Activated T-helper 2 cell treated with anti-CD3 and anti-CD28 coated beads, Interferon-gamma antibody, Interleukin-2, Interleukin-4, amounts not matched to agents 10 μg/mL and 5 μg/mL and 100 μg/mL, durations not matched to agents 14 hours and 24 hours and 36 hours (primary cell): ENCODE results near the gene DENND2A. TPM values are rescaled to one million over a fixed set of nuclear protein-coding genes. Genes with fewer than 3 reads are reported as not detected.
"Not testable (repeated sequence)": the region's sequence is repeated elsewhere in the genome, so short reads cannot be mapped to it uniquely, and the experiment has no call there.

Experiments used
- DNase-seq: peaks from one replicate; pipeline ENCODE4 v3.0.0; 2021; ENCODE audit warnings: low spot score
- H3K27ac Mint-ChIP-seq: one replicate; pipeline ENCODE4 v1.8.0; 2021; ENCODE audit warnings: mixed read lengths
- H3K27me3 Mint-ChIP-seq: one replicate; pipeline ENCODE4 v1.8.0; 2021; ENCODE audit warnings: low read depth, mixed read lengths
- H3K36me3 Mint-ChIP-seq: one replicate; pipeline ENCODE4 v1.8.0; 2021; ENCODE audit warnings: low read depth, mixed read lengths
- H3K4me1 Mint-ChIP-seq: one replicate; pipeline ENCODE4 v1.8.0; 2021; ENCODE audit warnings: low read depth, mixed read lengths
- H3K4me3 Mint-ChIP-seq: one replicate; pipeline ENCODE4 v1.8.0; 2021; ENCODE audit warnings: low read depth, mild to moderate bottlenecking, moderate library complexity, mixed read lengths
- H3K9me3 Mint-ChIP-seq: one replicate; pipeline ENCODE4 v1.8.0; 2021; ENCODE audit warnings: mixed read lengths
- intact Hi-C: fragments of 100-400 bp; cut with micrococcal nuclease; formaldehyde crosslinking; loops from one replicate; pipeline ENCODE4 v1.15.1; 2023
- total RNA-seq: library from RNA; stranded (reverse); gene quantifications from 2 replicates; pipeline ENCODE4 v1.2.3, GENCODE V29; 2022

The DENND2A gene
- total RNA-seq, 1 donor from 2014 or later: not detected

DNA sequence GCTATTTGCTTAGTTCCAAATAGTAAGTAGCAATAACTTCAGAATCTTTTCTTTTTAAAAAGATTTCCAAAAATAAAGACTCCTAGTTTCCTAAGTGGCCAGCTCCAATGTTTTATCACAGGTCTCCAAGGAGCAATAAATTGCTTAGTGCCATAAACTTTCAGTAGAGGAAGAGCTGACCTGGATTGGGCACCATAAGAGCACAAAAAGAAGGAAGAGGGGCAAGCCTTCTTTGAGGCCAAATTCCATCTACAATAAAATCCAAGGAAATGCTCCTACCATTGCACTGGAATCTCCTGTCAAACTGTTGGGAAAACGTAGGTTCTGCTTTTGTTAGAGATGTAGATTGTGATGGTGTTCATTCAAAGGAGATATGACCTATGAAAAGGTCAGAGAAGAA lies 64.0 kb downstream of the DENND2A start:
- H3K36me3 Mint-ChIP-seq: no peaks in the 10 kb centered on the region
- peaks cover 11% of the 10 kb centered on the region for H3K27me3 Mint-ChIP-seq
- DNase-seq: no peak
- H3K27ac Mint-ChIP-seq: no peak overlapping the region
- H3K4me1 Mint-ChIP-seq: no peaks in the 10 kb centered on the region
- H3K4me3 Mint-ChIP-seq: no peak overlapping the region
- H3K9me3 Mint-ChIP-seq: no peaks in the 10 kb centered on the region
- intact Hi-C loops: no loop called here

DNA sequence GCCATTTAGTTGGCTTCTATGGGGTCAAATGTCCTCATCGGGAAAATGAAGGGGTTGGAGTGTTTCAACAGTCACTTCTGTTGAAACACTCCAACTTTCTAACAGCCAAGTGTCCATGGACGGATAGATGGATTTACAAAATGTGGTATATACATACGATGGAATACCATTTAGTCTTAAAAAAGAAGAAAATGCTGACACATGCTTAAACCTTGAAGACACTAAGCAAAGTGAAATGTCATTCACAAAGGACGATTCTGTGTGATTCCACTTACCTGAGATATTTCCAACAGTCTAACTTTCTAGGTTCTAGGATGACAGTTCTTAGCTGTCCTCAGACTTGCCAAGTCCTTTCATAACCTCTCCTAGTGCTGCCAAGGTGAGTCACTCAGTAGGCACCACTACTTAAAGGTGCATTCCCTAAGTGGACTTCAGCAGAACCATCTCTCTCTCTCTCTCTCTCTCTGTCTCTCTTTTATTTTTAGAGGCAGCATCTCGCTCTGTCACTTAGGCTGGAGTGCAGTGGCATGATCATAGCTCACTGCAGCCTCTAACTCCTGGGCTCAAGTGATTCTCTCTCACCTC lies 69.0 kb downstream of the DENND2A start:
- H3K27ac Mint-ChIP-seq: no peak overlapping the region
- no peaks in the 10 kb centered on the region for H3K36me3 Mint-ChIP-seq
- peaks cover 11% of the 10 kb centered on the region for H3K27me3 Mint-ChIP-seq
- no peaks in the 10 kb centered on the region for H3K4me1 Mint-ChIP-seq
- H3K9me3 Mint-ChIP-seq: no peaks in the 10 kb centered on the region
- DNase-seq: no peak
- intact Hi-C loops: no loop called here
- H3K4me3 Mint-ChIP-seq: no peak overlapping the region

DNA sequence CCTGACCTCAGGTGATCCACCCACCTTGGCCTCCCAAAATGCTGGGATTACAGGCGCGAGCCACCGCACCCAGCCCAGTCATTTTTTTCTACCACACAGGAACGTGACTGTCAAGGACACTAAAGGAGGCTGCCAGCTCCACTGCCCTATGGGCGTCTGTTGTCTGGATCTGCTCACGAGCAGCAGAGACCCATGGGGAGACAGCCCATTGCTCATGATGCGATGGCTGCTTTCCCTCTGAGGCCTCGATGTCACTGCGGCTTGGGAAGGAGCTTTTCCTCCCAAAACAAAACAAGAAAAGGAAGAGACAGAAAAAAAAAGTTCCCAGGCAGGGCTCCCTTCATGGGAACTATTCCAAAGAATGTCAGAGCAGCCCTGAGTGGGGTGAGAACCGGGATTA lies 70.5 kb downstream of the DENND2A start:
- H3K27ac Mint-ChIP-seq: no peak overlapping the region
- no peak for DNase-seq
- intact Hi-C loops: no loop called here
- no peaks in the 10 kb centered on the region for H3K9me3 Mint-ChIP-seq
- no peak overlapping the region for H3K4me3 Mint-ChIP-seq
- peaks cover 12% of the 10 kb centered on the region for H3K27me3 Mint-ChIP-seq
- no peaks in the 10 kb centered on the region for H3K4me1 Mint-ChIP-seq
- H3K36me3 Mint-ChIP-seq: no peaks in the 10 kb centered on the region

DNA sequence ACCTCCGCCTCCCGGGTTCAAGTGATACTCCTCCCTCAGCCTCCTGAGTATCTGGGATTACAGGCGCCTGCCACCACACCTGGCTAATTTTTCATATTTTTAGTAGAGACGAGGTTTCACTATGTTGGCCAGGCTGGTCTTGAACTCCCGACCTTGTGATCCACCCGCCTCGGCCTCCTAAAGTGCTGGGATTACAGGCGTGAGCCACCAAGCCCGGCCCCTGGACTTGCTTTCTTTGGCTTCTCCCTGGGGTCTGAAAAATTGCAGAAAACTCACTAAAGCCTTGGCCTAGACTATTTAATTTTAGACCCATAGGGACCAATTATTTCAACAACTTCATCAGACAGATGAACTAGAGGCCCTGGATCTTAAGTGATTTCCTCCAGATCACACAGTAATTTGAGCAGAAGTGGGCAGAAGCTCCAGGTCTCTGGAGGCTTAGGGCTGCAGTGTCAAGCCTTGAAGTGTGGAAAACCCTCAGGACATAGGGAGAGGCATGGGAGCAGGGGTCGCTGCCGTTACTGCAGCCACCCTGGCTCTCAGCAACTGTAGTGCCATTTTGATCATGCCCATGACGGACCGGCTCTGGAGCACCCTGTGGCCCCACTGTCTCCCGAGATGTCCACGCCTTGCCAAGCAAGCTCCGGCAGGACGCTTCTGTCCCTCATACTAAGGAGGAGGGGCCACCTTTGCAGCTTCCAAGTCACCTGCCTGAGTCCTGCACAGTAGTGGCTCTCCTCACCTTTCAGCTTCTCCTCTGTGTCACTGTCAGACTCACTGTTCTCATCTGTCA lies 72.4 kb downstream of the DENND2A start:
- H3K4me3 Mint-ChIP-seq: no peak overlapping the region

DNA sequence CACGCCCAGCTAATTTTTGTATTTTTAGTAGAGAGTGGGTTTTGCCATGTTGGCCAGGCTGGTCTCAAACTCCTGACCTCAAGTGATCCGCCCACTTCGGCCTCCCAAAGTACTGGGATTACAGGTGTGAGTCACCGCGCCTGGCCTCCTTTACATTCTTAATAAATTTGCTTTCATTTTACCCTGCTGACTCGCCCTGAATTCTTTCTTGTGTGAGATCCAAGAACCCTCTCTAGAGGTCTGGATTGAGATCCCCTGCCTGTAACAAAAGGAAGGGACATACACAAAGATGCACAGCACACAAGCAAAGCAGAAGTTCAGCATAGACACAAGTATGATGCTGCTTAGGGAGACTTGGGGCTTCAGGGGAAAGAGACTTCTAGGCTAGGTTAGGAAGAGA lies 74.4 kb downstream of the DENND2A start:
- H3K4me3 Mint-ChIP-seq, H3K27ac Mint-ChIP-seq, DNase-seq, H3K27me3 Mint-ChIP-seq, H3K4me1 Mint-ChIP-seq, H3K9me3 Mint-ChIP-seq, intact Hi-C loops, H3K36me3 Mint-ChIP-seq: not testable (repeated sequence)

More for the DNA sequence above, 72.4 kb downstream of the DENND2A start:
- H3K36me3 Mint-ChIP-seq: no peaks in the 10 kb centered on the region
- H3K27ac Mint-ChIP-seq: no peak overlapping the region
- no peaks in the 10 kb centered on the region for H3K9me3 Mint-ChIP-seq
- intact Hi-C loops: no loop called here
- no peak for DNase-seq
- peaks cover 7% of the 10 kb centered on the region for H3K27me3 Mint-ChIP-seq
- no peaks in the 10 kb centered on the region for H3K4me1 Mint-ChIP-seq

DNA sequence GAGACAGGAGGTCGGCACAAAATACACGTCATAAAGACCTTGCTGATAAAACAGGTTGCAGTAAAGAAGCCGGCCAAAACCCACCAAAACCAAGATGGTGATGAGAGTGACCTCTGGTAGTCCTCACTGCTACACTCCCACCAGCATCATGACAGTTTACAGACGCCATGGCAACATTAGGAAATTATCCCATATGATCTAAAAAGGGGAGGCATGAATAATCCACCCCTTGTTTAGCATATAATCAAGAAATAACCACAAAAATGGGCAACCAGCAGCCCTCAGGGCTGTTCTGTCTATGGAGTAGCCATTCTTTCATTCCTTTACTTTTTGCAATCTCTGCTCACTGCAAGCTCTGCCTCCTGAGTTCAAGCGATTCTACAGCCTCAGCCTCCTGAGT lies 74.9 kb downstream of the DENND2A start:
- H3K27me3 Mint-ChIP-seq, H3K9me3 Mint-ChIP-seq, H3K27ac Mint-ChIP-seq, H3K36me3 Mint-ChIP-seq, DNase-seq, H3K4me3 Mint-ChIP-seq, H3K4me1 Mint-ChIP-seq, intact Hi-C loops: not testable (repeated sequence)

DNA sequence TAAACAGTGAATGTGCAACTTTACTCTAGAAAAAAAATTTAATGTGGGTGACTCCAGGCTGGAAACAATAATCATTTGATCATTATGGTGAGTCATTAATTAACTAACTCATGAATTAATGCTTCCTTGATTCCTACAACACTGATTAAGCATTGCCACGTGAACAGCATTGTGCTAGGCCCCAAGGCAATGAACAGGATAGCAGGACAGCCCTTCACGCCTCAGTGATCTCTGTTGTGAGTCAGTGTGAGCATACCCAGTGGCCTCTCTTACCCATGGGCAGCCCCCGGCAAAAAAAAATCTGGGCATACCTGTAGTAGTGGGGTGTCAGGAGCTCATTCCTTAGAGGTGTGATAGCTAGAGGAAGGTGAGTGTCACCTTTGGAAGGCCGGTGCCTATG lies 76.0 kb downstream of the DENND2A start:
- H3K27ac Mint-ChIP-seq: no peak overlapping the region
- intact Hi-C loops: no loop called here
- H3K27me3 Mint-ChIP-seq: peaks cover 2% of the 10 kb centered on the region
- DNase-seq: no peak
- no peaks in the 10 kb centered on the region for H3K36me3 Mint-ChIP-seq
- no peaks in the 10 kb centered on the region for H3K9me3 Mint-ChIP-seq
- H3K4me3 Mint-ChIP-seq: no peak overlapping the region
- H3K4me1 Mint-ChIP-seq: no peaks in the 10 kb centered on the region

DNA sequence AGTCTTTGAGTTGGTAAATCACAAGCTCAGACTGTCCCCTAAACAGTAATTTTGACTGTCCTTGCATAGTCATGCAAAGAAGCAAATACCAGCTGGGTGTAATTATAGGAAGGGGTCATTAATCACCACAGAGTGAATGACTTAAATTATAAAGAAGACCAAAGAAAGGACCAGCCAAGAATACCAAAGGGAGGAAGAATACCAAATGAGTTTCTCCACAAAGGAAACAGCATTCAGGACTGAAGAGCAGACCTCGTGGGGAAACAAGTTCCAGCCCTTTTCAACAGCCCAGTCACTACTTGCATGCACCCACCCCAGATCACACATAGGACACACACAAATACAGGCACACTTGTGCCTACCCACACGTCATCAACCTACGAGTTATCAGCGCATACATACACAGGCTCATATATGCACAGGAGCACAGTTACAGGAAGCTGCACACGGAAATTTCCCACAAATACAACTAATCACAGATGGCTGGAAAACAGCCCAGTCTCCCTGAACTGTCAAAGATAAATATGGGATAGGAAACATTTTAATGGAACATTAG lies 77.6 kb downstream of the DENND2A start:
- DNase-seq: no peak
- no peaks in the 10 kb centered on the region for H3K9me3 Mint-ChIP-seq
- H3K4me1 Mint-ChIP-seq: no peaks in the 10 kb centered on the region
- H3K36me3 Mint-ChIP-seq: no peaks in the 10 kb centered on the region
- H3K4me3 Mint-ChIP-seq: no peak overlapping the region
- no peak overlapping the region for H3K27ac Mint-ChIP-seq
- peaks cover 2% of the 10 kb centered on the region for H3K27me3 Mint-ChIP-seq
- intact Hi-C loops: no loop called here

DNA sequence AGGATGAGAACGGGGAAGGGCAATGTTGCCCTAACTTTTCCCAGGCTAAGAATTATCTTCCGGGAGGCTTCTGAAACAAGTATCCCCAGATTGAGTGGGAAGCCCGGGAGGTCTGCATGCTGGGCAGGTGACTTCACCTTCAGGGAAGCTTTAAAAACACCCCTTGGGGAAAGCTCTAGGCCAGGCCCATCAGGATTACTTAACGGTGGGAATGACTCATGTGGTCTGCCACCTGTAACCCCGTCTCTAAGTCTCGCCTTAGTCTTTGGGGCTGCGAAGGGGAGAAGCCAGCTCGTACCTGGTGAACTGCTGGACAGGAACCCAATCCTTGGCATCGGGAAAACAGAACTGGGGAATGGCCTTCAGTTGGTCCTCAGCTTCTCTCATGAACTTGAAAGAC lies 81.2 kb downstream of the DENND2A start:
- Mint-ChIP-seq H3K27ac (no peak overlapping the region), H3K36me3 (no peaks in the 10 kb centered on the region), H3K4me1 (no peaks in the 10 kb centered on the region), H3K4me3 (no peak overlapping the region), H3K27me3 (no peaks in the 10 kb centered on the region), H3K9me3 (no peaks in the 10 kb centered on the region)
- intact Hi-C loops: no loop called here
- DNase-seq: no peak

DNA sequence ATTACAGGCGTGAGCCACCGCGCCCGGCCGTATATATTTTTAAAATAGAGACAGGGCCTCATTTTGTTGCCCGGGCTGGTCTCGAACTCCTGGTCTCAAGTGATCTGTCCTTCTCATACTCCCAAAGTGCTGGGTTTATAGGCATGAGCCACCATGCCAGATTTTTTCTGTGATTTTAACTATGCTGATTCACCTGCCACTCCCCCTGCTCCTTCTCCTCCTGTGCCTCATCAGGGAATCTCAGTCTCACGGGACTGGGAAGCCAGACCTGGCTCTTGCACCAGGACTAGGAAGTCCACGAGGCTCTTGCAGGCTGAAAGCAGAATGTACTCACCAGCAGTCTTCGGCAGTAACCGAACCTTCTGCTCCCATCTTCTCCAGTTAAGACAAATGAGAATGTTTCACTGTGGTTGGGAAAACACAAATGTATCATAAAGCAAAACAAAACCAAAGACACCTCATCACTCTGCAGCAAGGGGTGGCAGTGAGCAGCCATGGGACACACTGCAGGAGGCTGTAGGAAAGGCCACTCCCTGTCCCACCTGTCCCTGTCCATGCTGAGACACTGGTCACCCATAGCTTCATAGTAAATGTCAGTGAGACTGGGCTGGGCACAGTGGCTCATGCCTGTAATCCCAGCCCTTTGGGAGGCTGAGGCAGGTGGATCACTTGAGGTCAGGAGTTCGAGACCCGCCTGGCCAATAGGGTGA lies 82.6 kb downstream of the DENND2A start:
- Mint-ChIP-seq H3K27me3 (no peaks in the 10 kb centered on the region), H3K9me3 (no peaks in the 10 kb centered on the region), H3K4me3 (no peak overlapping the region), H3K27ac (no peak overlapping the region), H3K4me1 (no peaks in the 10 kb centered on the region), H3K36me3 (no peaks in the 10 kb centered on the region)
- intact Hi-C loops: no loop called here
- no peak for DNase-seq

DNA sequence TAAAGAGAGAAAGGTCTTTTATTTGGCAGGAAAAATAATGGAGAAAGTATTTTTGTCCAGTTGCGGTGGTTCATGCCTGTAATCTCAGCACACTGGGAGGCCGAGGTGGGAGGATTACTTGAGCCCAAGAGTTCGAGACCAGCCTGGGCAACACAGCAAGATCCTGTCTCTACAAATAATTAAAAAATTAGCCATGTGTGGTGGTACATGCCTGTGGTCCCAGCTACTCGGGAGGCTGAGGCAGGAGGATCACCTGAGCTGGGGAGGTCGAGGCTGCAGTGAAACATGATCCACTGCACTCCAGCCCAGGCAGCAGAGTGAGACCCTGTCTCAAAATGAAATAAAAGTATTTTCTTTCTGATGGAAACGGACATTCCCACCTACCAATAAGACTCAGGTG lies 83.5 kb downstream of the DENND2A start:
- DNase-seq: no peak
- H3K27me3 Mint-ChIP-seq: no peaks in the 10 kb centered on the region
- H3K4me1 Mint-ChIP-seq: no peaks in the 10 kb centered on the region
- H3K27ac Mint-ChIP-seq: no peak overlapping the region
- H3K9me3 Mint-ChIP-seq: no peaks in the 10 kb centered on the region
- H3K4me3 Mint-ChIP-seq: no peak overlapping the region
- H3K36me3 Mint-ChIP-seq: no peaks in the 10 kb centered on the region
- intact Hi-C loops: no loop called here

DNA sequence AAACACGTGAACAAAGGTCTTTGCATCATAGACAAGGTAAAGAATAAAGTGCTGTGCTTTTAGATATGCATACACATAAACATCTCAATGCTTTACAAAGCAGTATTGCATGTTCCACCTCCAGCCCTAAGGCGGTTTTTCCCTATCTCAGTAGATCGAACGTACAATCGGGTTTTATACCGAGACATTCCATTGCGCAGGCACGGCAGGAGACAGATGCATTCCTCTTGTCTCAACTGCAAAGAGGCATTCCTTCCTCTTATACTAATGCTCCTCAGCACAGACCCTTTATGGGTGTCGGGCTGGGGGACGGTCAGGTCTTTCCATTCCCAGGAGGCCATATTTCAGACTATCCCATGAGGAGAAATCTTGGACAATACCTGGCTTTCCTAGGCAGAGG lies 87.4 kb downstream of the DENND2A start:
- DNase-seq, intact Hi-C loops, H3K36me3 Mint-ChIP-seq, H3K27ac Mint-ChIP-seq, H3K27me3 Mint-ChIP-seq, H3K4me3 Mint-ChIP-seq, H3K9me3 Mint-ChIP-seq, H3K4me1 Mint-ChIP-seq: not testable (repeated sequence)

DNA sequence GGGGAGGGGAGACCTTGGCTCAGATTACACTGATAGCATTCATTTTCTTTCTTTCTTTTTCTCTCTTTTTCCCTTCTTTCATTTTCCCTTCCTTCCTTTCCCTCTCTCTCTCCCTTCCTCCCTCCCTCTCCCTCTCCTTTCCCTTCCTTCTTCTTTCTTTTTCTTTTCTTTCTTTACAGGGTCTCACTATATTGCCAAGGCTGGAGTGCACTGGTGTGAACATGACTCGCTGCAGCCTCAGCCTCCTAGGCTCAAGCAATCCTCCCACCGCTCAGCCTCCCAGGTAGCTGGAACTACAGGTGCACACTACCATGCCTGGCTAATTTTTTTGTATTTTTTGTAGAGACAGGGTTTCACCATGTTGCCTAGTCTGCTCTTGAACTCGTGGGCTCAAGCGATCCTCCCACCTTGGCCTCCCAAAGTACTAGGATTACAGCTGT lies 88.4 kb downstream of the DENND2A start:
- intact Hi-C loops: no loop called here
- no peak for DNase-seq
- Mint-ChIP-seq H3K4me1 (no peaks in the 10 kb centered on the region), H3K9me3 (no peaks in the 10 kb centered on the region), H3K27ac (no peak overlapping the region), H3K4me3 (no peak overlapping the region), H3K27me3 (peaks cover 3% of the 10 kb centered on the region), H3K36me3 (no peaks in the 10 kb centered on the region)
